DMS153 treated with DMSO at 0.1 percent for 48 hours (cell line): ENCODE measurements around the gene MICAL2.
A peak's percentile ranks its signal among the peaks of the same experiment; 100 is the strongest.

Experiments
- DNase-seq: peaks from one replicate; lab custom pipeline; 2025; ENCODE audit not compliant: unreplicated experiment; lab: John Stamatoyannopoulos, UW

MICAL2 gene

GRCh38 chr11:12110201-12110713 lies at the start of gene MICAL2:
MICAL2 (plus strand) TSS chr11:12110590; CDS start chr11:12162156, 51,566 bp downstream.
- DNase-seq: peak; percentile 72

GRCh38 chr11:12061851-12062560 lies 48.4 kb upstream of the MICAL2 start:
- DNase-seq: no peak

GRCh38 chr11:12063251-12063650 lies 47.1 kb upstream of the MICAL2 start:
- no peak for DNase-seq

- DNase-seq: no peak
Observed at GRCh38 chr11:12064136-12064953, 46.0 kb upstream of the MICAL2 start.

GRCh38 chr11:12064954-12065280 lies 45.5 kb upstream of the MICAL2 start:
- DNase-seq: no peak

GRCh38 chr11:12066056-12066798 lies 44.2 kb upstream of the MICAL2 start:
- DNase-seq: no peak

GRCh38 chr11:12066799-12067508 lies 43.4 kb upstream of the MICAL2 start:
- peak; percentile 56 for DNase-seq

- DNase-seq: no peak
Observed at GRCh38 chr11:12067796-12068357, 42.5 kb upstream of the MICAL2 start.

GRCh38 chr11:12069066-12069676 lies 41.2 kb upstream of the MICAL2 start:
- DNase-seq: no peak

GRCh38 chr11:12070446-12071267 lies 39.7 kb upstream of the MICAL2 start:
- no peak for DNase-seq

- no peak for DNase-seq
Observed at GRCh38 chr11:12071574-12071973, 38.8 kb upstream of the MICAL2 start.

GRCh38 chr11:12073436-12073835 lies 37.0 kb upstream of the MICAL2 start:
- no peak for DNase-seq

GRCh38 chr11:12073886-12074285 lies 36.5 kb upstream of the MICAL2 start:
- DNase-seq: no peak

- DNase-seq: no peak
Observed at GRCh38 chr11:12074529-12075195, 35.7 kb upstream of the MICAL2 start.

- no peak for DNase-seq
Observed at GRCh38 chr11:12075291-12075690, 35.1 kb upstream of the MICAL2 start.

- no peak for DNase-seq
Observed at GRCh38 chr11:12075822-12076821, 34.3 kb upstream of the MICAL2 start.

GRCh38 chr11:12076840-12077534 lies 33.4 kb upstream of the MICAL2 start:
- no peak for DNase-seq
